ENCODE measurements around the gene PSMD14. TPM values are rescaled to one million over a fixed set of nuclear protein-coding genes. Genes with fewer than 3 reads are reported as not detected.

PSMD14 gene
- total and polyA plus RNA-seq, 2 experiments from 2014 or later, result 70.2 to 71.0 TPM

GRCh38 chr2:161427664-161428587 lies 119.7 kb downstream of the PSMD14 start:
- Histone ChIP-seq H3K9me2 (replicated peaks; ENCODE audit: insufficient read depth) (no peaks in the 10 kb centered on the region), H2AFZ (peak overlapping the region; percentile 32), H3K27me3 (peaks cover 100% of the 10 kb centered on the region), H3K4me2 (peak overlapping the region; percentile 88), H3K4me3 (peak overlapping the region; percentile 42), H3K4me1 (ENCODE audit: insufficient read depth) (peaks cover 19% of the 10 kb centered on the region), H3K79me2 (no peaks in the 10 kb centered on the region), H3K27ac (no peak overlapping the region), H3K9me3 (ENCODE audit: low read depth) (no peaks in the 10 kb centered on the region), H3K36me3 (replicated peaks; ENCODE audit: insufficient read depth, low read depth) (no peaks in the 10 kb centered on the region), H4K20me1 (ENCODE audit: insufficient read depth, poor library complexity, severe bottlenecking) (no peaks in the 10 kb centered on the region)
- no peak for DNase-seq (ENCODE audit: low spot score)
- WGBS (ENCODE audit: low lambda C conversion rate, missing lambda C conversion rate), result 26% methylated on average over 59 of the region's 64 CpGs
- no peak for TF ChIP-seq CTCF (IDR thresholded peaks at IDR 0.05; ENCODE audit: poor library complexity)
- TF ChIP-seq EZH2 (IDR thresholded peaks at IDR 0.05; ENCODE audit: borderline replicate concordance), result peak; percentile 86
- no peak for TF ChIP-seq EZH2phosphoT487 (IDR thresholded peaks at IDR 0.05; ENCODE audit: low read depth, severe bottlenecking, unreplicated experiment)

DNA sequence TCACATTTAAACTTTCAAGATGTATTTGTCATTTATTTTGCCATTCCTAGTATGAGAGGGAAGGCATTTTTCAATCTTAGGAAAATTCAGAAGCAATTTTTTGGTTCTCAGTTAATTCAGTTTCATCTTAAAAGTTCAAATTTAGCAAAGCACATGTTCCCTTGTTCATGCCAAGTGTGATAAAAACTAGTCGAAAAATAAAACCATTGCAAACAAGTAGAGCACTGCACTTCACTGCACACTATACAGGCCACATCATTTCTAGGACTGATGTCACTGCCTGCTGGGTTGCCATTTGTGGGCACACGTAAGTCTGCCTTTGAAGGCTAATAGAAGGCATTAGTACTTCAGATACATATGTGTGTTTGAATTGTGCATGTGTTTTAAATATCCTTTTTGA lies 122.2 kb downstream of the PSMD14 start:
- H3K9me3 ChIP-seq (ENCODE audit: low read depth), result no peaks in the 10 kb centered on the region
- no peaks in the 10 kb centered on the region for H3K9me2 ChIP-seq (replicated peaks; ENCODE audit: insufficient read depth)
- no peak overlapping the region for H2AFZ ChIP-seq
- H3K4me2 ChIP-seq, result no peak overlapping the region
- TF ChIP-seq EZH2phosphoT487 (IDR thresholded peaks at IDR 0.05; ENCODE audit: low read depth, severe bottlenecking, unreplicated experiment) (no peak), CTCF (IDR thresholded peaks at IDR 0.05; ENCODE audit: poor library complexity) (no peak), EZH2 (IDR thresholded peaks at IDR 0.05; ENCODE audit: borderline replicate concordance) (no peak)
- H3K36me3 ChIP-seq (replicated peaks; ENCODE audit: insufficient read depth, low read depth), result no peaks in the 10 kb centered on the region
- WGBS (ENCODE audit: low lambda C conversion rate, missing lambda C conversion rate), result 75% methylated on average over 2 of the region's 2 CpGs
- H3K27me3 ChIP-seq, result peaks cover 78% of the 10 kb centered on the region
- DNase-seq (ENCODE audit: low spot score), result no peak
- no peaks in the 10 kb centered on the region for H4K20me1 ChIP-seq (ENCODE audit: insufficient read depth, poor library complexity, severe bottlenecking)
- peaks cover 11% of the 10 kb centered on the region for H3K4me1 ChIP-seq (ENCODE audit: insufficient read depth)
- H3K27ac ChIP-seq, result no peak overlapping the region
- H3K79me2 ChIP-seq, result no peaks in the 10 kb centered on the region
- no peak overlapping the region for H3K4me3 ChIP-seq

DNA sequence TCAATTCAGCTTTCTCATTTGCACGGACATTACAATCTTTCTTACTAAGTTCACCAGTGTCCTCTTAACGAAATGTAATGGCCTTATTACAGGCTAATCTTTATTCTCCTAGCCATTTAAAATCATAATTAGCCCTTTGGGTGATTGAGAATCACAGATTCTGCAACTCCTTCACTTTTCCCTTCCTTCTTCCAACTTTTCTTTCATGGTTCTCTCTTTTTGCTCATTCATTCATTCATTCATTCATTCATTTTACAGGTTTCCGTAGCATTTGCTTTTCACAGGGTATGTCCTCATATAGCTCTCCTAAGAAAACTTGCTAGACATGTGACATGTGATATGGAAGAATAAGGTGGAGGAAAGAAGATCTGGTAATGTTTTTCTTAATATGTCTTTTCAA lies 123.9 kb downstream of the PSMD14 start:
- no peak overlapping the region for H3K27ac ChIP-seq
- no peak for DNase-seq (ENCODE audit: low spot score)
- no peaks in the 10 kb centered on the region for H3K79me2 ChIP-seq
- H3K4me1 ChIP-seq (ENCODE audit: insufficient read depth), result peaks cover 5% of the 10 kb centered on the region
- no peak overlapping the region for H2AFZ ChIP-seq
- TF ChIP-seq EZH2 (IDR thresholded peaks at IDR 0.05; ENCODE audit: borderline replicate concordance) (no peak), CTCF (IDR thresholded peaks at IDR 0.05; ENCODE audit: poor library complexity) (no peak), EZH2phosphoT487 (IDR thresholded peaks at IDR 0.05; ENCODE audit: low read depth, severe bottlenecking, unreplicated experiment) (no peak)
- peaks cover 66% of the 10 kb centered on the region for H3K27me3 ChIP-seq
- WGBS (ENCODE audit: low lambda C conversion rate, missing lambda C conversion rate), result 80% methylated on average over 3 of the region's 3 CpGs
- H3K4me2 ChIP-seq, result no peak overlapping the region
- H3K4me3 ChIP-seq, result no peak overlapping the region
- H3K9me3 ChIP-seq (ENCODE audit: low read depth), result no peaks in the 10 kb centered on the region
- H4K20me1 ChIP-seq (ENCODE audit: insufficient read depth, poor library complexity, severe bottlenecking), result no peaks in the 10 kb centered on the region
- H3K9me2 ChIP-seq (replicated peaks; ENCODE audit: insufficient read depth), result no peaks in the 10 kb centered on the region
- no peaks in the 10 kb centered on the region for H3K36me3 ChIP-seq (replicated peaks; ENCODE audit: insufficient read depth, low read depth)
